ENCODE measurements around the gene PTS. TPM values are rescaled to one million over a fixed set of nuclear protein-coding genes. Genes with fewer than 3 reads are reported as not detected.
A peak's percentile ranks its signal among the peaks of the same experiment; 100 is the strongest.
"Not testable (repeated sequence)": the region's sequence is repeated elsewhere in the genome, so short reads cannot be mapped to it uniquely, and the experiment has no call there.

The PTS gene
- 19.2 TPM for polyA plus RNA-seq (ENCODE audit: insufficient read length)

DNA sequence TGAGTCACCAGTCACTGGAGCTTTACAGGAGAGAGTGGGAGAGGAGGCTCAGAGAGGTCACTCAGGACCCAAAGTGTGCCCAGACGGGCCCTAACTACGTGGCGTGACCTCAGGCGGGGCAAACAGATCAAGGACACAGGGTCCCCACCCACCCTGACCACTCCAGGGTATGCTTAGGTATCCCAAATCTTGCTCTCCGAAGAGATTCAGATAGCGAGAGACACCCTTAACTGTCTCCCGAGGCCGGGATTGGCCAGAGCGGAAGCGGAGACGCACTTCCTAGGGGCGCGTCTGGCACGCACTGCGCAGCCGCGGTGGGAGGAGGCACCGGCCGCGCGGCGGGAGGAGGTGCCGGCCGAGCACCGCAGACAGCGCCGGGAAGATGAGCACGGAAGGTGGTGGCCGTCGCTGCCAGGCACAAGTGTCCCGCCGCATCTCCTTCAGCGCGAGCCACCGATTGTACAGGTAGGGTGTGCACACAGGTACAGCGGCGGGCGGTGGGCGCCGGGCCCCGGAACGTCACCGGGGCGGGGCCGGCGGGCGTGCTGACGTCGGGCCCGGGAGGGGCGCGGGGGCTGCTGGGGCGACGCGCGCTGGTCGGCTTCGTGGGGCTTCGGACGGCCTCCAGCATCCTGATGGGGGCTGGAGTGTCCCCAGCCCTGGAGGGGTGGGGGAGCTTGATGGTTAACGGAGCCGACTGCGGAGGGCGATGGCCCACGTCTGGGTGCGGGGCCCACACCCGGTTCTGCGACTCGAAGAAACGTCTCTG, at the start of gene PTS:
PTS (plus strand) TSS at position 367 of the 769 bp plus-strand sequence; CDS start at position 383, 16 bp downstream.
- peak; percentile 94 for DNase-seq

DNA sequence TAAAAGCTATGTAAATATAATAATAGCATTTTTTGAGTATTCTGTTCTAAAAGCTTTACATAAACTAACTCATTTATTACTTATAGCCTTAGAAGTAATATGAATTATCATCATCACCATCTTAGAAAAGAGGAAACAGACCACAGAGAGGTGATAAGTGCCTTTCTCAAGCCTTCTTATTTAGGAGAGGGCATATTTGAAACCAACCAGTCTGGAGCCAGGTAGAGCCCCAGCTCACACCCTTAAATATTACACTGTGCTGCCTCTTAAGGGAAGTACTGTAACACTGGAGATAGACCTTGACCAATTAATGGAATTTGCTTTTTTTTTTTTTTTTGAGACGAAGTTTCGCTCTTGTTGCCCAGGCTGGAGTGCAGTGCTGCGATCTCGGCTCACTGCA, 48.6 kb upstream of the PTS start:
- no peak for DNase-seq

DNA sequence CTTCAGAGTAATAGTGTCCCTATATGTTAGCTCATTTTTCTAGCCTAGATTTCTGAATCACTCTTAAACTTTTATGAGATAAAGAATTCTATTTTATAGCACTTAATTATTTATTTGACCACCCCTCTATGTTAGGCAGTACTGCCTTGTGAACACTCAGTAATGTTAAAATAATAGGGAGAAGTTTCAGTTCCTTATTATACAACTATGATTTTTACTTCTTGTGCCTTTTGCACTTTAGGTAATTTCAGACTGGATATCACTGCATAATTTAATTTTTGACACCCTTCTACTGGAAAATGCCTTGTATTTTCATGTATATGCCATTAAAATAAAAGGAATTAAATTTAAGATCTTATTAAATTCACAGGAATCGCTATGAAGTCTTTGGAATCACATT, 47.8 kb upstream of the PTS start:
- DNase-seq = no peak

DNA sequence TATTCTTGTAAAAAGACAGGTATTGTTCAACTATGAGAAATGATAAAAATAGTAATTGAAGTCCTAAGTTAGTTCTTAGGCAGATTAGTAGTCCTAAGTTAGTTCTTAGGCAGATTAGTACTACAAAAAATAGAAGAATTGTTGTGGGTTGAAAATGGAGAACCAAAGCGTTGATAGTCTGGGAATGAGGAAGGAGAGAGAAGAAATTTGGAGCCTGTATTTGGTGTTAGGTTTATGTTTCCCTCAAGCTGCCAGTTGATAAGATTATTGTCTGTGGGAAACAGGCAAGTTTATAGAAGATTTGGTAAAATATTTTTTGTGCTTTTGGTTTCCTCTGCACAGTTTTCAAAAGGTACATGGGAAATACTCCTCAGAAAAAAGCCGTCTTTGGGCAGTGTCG, 47.3 kb upstream of the PTS start:
- DNase-seq = no peak

DNA sequence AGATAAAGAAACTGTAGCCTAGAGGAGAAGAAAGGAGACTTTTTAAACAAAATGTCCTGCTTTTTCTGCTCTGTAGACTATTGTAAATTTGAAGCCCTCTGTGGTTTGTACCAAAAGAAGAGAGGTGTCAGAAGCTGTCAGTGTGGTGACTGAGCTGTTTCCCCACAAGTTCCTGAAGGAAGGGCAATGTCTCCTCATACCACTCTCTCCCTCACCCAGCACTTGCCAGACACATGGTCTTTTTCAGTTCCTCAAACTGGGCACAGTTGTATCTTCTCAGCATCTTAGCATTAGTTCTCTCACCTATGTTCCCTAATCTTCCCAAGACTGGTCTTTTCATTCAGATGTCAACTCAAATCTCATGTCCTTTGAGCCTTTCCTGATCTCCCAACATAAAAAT, 46.6 kb upstream of the PTS start:
- no peak for DNase-seq

DNA sequence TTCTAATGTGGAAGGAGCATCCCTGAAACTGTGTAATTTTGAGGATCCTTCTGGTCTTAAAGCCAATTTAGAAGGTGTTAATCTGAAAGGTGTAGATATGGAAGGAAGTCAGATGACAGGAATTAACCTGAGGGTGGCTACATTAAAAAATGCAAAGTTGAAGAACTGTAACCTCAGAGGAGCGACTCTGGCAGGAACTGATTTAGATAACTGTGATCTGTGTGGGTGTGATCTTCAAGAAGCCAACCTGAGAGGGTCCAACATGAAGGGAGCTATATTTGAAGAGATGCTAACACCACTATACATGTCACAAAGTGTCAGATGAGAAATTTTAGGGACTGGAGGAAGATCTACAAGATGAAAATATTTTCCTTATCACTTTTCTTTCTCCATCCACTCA, 43.4 kb upstream of the PTS start:
- no peak for DNase-seq

DNA sequence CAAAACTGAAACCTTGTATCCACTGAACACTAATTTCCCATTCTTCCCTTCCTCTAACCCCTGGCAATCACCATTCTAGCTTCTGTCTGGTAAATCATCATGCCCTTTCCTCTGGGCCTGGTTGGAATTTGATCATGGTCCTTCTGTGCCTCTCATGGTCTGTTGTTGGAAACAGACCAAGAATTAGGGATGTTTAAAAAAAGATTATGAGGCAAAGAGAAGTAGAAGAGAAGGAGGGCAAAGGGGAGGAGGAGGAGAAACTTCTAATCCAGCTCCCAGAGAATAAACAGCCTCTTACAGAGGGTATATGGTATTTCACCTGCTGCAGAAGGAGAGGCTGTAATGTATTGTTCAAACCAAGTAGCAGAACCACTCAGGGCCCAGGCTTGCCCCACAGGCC, 40.3 kb upstream of the PTS start:
- no peak for DNase-seq

DNA sequence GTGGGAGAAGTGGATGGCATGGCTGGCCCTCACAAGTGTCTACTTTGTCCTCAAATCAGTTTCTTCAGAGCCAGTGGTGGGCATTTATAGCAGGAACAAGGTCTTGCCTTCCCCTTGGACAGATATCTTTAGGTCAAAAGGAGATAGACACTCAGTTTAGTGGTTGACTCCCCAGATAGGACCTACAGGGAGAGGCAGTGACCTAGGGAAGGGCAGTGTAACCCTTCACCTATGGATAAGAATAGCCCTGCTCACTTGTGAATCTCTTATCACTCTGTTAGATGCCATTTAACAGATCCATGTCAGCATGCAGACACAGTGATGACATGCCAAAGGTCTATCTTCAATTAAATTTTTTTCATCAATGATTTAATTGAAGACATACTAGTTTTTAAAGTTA, 39.9 kb upstream of the PTS start:
- no peak for DNase-seq

DNA sequence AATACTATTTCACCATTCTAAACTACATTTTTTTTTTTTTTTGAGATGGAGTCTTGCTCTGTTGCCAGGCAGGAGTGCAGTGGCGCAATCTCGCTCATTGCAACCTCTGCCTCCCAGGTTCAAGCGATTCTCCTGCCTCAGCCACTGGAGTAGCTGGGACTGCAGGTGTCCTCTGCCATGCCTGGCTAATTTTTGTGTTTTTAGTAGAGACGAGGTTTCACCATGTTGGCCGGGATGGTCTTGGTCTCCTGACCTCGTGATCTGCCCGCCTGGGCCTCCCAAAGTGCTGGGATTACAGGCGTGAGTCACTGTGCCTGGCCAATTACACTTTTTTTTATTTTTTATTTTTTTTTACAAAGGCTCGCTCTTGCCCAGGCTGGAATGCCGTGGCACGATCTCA, 31.1 kb upstream of the PTS start:
- not testable (repeated sequence) for DNase-seq

DNA sequence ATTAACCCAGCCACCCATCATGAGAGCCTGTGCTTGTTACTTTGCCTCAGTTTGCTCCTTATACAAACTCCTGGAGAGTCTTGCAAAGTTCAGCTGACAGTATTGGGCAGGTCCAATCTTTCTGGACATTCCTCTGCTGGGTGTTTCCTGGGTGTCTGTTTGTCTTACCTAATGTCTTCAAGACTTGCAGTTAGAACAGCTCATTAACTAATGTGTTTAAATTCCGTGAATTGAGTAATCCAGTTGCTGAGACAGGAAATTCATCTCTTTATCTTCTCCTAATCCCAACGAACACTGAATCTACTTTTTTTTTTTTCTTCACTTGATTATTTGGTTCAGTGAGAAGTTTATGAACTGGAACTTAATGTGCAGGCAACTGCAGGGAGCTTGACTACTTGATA, 30.3 kb upstream of the PTS start:
- no peak for DNase-seq

DNA sequence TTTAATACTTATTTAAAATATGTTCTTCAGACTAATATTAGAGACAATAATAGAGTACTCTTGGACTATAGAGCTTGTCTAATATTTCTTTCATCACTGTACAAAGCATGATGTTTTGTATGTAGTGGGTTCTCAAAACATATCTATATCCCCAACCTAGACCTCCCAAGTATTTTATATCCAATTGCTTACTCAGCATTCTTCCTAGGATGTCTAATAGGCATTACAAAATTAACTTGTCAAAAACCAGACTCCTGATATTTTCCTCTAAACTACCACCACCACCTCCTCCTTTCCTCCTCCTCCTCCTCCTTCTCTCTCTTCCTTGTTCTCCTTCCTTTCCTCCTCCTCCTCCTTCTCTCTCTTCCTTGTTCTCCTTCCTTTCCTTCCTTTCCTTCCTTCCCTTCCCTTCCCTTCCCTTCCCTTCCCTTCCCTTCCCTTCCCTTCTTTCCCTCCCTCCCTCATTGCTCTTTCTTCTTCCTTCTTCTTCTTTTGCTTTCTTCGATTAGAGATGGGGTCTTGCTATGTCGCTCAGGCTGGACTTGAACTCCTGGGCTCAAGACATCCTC, 29.6 kb upstream of the PTS start:
- no peak for DNase-seq

DNA sequence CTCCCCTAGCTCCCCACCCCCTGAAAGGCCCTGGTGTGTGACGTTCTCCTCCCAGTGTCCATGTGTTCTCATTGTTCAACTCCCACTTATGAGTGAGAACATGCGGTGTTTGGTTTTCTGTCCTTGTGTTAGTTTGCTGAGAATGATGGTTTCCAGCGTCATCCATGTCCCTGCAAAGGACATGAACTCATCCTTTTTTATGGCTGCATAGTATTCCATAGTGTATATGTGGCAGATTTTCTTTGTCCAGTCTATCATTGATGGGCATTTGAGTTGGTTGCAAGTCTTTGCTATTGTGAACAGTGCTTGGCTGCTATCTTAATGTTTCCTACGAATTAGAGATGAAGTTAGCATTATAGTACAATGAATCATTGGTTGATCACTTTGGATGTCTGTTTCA, 27.1 kb upstream of the PTS start:
- DNase-seq = not testable (repeated sequence)

DNA sequence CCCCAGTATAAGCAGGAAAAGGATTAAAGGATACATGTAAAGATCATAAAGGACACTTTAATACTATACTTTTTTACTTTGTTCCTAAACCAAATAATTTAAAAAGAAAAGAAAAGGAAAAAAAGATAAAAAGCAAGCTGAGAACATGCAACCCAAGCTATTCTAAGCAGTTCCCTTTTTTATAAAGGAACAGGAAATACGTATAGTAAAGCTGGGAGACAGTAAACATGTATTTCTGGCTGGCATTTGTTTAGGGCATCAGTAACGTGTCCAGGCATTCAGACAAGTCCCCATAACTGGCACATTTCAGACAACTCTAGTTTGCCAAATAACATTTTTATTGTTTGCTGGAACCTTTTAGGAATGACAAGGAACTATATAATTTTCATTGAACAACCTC, 26.0 kb upstream of the PTS start:
- no peak for DNase-seq

DNA sequence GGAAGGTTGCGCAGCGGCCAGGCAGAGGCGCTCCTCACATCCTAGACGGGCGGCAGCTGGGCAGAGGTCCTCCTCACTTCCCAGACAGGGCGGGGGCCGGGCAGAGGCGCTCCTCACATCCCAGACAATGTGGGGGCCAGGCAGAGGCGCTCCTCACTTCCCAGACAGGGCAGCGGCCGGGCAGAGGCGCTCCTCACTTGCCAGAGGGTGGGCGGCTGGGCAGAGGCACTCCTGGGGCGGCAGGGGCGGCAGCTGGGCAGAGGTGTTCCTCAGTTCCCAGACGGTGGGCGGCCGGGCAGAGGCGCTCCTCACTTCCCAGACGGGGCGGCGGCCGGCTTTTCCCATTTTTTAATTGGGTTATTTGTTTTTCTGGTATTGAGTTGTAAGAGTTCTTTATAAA, 20.2 kb upstream of the PTS start:
- no peak for DNase-seq

DNA sequence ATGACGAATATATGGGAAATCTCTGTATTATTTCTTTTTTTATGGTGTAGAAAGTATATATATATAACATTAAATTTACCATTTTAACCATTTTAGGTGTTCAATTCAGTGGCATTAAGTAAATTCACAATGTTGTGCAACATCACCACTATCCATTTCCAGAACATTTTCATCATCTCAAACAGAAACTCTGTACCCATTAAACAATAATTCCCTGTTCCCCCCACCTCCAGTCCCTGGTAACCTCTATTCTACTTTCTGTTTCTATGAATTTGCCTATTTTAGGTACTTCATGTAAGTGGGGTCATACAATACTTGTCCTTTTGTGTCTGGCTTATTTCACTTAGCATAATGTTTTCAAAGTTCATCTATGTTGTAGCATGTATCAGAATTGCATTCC, 15.3 kb upstream of the PTS start:
- DNase-seq = no peak

DNA sequence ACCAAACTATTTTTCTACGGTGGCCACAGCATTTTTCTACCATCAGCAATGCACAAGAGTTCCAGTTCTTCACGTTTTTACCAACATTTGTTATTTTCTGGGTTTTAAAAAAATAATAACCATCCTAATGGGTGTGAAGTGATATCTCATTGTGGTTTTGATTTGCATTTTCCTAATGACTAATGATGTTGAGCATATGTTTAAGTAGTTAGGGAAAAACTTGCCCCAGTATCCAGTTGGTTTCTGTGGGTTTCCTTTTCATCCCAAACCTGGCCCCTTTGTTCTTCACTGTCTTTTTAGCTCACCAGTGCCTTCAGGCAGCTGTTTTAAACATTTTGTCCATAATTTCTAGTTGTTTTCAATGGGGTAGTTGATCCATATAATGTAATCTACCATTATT, 14.7 kb upstream of the PTS start:
- no peak for DNase-seq

DNA sequence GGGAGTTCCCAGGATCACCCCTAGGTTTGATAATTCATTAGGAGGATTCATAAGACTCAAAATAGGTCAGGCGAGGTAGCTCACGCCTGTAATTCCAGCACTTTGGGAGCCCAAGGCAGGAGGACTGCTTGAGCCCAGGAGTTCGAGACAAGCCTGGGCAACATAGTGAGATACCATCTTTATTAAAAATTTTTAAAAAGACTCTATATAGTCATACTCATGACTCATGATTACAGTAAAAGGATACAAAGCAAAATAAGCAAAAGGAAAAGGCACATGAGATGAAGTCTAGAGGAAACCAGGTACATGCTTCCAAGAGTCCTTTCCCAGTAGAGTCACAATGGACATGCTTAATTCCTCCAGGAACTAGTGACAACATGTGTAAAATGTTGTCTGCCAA, 13.9 kb upstream of the PTS start:
- DNase-seq = no peak

DNA sequence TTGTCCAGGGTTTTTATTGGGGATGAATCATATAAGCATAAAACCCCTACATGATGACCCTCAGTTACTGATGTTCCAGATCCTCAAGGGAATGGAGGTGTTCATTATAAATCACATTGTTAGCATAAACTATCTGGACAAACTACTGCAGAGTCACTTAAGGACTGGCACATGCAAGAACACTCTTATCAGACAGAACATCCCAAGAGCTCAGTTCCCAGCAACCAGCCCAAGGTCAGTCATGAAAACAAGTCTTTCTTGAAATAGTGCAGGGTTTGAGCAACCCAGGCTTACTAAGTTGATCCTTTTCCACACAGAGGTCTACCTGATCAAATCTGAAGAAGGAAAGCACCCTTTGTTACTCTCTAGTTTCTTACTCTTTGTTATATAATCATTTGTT, 13.5 kb upstream of the PTS start:
- no peak for DNase-seq

DNA sequence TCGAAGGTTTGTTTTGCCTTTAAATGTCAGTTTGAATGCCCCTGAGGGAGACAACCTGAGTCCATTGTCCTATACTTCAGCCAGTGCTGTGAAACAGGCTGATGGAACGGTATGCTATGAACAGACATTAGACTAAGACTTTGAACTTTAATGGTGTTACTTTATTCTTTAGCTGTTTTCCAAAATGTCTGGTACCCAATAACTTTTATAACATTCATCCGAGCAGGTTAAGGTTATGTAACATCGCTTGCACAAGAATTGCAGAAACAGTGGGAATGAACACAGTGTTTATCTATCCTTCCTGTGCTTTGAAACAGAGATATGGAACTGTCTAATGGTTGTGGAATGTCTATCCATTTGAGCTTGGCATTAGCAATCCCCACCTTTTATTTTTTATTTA, 12.5 kb upstream of the PTS start:
- DNase-seq = no peak

DNA sequence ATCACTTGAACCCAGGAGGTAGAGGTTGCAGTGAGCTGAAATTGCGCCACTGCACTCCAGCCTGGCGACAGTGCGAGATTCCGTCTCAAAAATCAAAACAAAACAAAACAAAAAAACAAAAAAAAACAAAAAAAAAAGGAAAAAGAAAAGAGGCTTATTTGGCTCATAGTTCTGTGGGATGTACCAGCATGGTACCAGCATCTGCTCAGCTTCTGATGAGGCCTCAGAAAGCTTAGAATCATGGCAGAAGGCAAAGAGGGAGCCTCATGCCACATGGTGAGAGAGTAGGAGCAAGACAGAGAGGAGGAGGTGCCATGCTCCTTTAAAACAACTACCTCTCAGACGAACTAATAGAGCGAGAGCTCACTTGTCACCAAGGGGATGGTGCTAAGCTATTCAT, 10.6 kb upstream of the PTS start:
- DNase-seq = no peak

DNA sequence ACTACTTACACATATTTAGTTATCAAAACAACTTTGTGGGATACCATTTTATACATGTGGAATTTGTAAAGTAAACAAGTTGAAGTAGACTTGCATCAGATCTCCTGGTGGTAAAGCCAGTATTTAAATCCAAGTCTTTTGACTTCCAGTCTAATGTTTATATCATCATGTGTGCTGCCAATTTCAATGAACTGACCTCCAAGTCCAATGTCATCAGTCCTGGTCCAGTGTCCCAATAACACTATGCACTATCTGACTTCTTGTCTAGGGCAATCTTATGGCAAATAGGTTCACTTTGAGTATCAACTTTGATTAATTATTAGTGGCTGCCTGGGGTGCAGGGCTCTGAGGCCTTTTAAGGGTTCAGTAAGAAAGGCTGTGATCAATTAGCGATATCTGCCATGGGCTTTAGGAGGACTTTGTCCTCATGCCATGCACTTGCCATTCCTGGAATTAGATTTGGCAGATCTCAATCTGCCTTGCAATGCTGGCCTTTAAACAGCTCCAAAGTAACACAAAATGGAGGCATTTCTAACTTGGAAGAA, 9.6 kb upstream of the PTS start:
- DNase-seq = no peak

DNA sequence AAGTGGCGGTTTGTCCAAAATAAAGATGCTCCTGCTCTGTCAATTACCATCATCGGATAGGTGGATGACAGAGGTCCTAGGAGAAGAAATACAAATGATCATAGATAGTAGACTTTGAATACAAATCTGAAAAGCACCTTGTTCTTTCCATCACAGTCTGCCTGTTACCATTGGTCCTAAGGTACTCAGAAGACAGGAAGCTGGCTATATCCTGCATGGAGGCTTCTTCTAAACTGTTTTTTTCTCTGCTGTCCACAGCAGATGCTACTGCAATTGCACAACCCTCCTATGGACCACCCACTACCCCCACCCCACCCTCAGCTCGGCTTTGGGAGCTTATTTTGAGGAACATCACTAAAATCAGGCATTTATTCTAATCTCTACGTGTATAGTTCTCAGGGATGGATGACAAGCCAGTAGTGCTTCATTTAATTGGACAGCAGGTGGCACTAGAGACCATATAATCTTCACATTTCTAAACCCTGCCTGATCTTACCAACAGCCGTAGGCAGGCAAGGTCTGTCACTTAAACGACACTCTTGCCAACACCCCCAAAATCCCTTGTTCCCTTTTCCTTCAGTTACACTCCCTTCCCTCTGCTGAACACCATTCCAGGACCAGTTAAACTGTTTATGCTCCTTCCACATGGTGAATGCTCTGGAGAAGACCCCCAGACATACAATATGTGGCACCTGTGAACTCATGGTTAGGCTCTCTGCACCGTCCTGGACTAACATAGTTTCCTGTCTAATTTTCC, 6.6 kb upstream of the PTS start:
- peak; percentile 75 for DNase-seq

DNA sequence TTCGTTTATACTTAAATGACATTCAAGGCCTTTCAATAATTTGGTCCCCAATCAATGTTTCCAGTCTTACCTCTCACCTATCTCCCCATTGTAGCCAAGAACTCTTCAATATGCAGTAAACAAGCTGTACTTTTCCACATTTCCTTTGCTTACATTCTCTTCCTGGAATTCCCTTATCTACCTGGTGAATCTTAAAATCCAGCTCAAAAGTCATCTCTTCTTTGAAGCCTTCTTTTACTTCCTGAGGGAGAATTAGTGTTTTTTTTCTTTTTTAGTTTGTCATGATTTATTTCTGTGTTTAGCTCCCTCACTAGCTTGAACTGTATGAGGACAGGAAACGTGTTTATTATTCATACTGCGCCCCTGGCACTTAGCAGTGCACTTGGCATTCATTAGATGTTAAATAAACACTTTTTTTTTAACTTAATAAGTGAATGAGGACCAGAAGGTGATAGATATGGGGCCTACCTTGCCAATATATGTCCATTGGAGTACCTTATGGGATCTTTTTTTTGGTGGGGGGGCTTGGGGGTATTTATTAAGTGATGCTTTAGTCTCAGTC, 4.9 kb upstream of the PTS start:
- no peak for DNase-seq

All from hindlimb muscle (tissue), 1 donor.